Uterus (tissue), 2 donors: ENCODE data around the gene SOX5.

Experiments
- CTCF ChIP-seq, 4 experiments: fragments of 200-600 bp in 2 of 4; fragments of 450-650 bp in 2 of 4; sonication (generic) in 2 of 4; IDR thresholded peaks; one replicate each; pipeline ENCODE4 v1.5.1; 2016 to 2019; ENCODE audit warnings: antibody characterized with exemption in 4 of 4, mild to moderate bottlenecking in 2 of 4, moderate library complexity in 1 of 4
- POLR2A ChIP-seq, 2 donors: fragments of 450-650 bp; IDR thresholded peaks; one replicate each; pipeline ENCODE4 v1.6.1; 2016; ENCODE audit warnings: antibody characterized with exemption in 2 of 2, mild to moderate bottlenecking in 1 of 2, moderate library complexity in 1 of 2

GRCh38 chr12:23488130-23488529 lies 461.3 kb downstream of the SOX5 start:
- TF ChIP-seq POLR2A (IDR thresholded peaks at IDR 0.05) (no peak), CTCF (IDR thresholded peaks at IDR 0.05) (no peak)
